HL-60 (cell line): ENCODE measurements around the gene ZNF837.

Source experiments
- DNase-seq, 2 experiments: peaks; one replicate each; pipeline ENCODE4 v3.0.0-alpha.2; 2010 to 2020; ENCODE audit warnings: low read depth in 1 of 2, low spot score in 1 of 2
- H3K27ac ChIP-seq: fragments of 250-450 bp; sonication (Bioruptor Pico); replicated peaks from 2 replicates; pipeline ENCODE4 v1.5.1; 2020; ENCODE audit warnings: mild to moderate bottlenecking, moderate library complexity
- H3K27me3 ChIP-seq: fragments of 250-450 bp; sonication (Bioruptor Pico); 2 replicates; pipeline ENCODE4 v1.5.1; 2021; ENCODE audit warnings: mild to moderate bottlenecking, moderate library complexity; ENCODE audit not compliant: insufficient read depth, poor library complexity, severe bottlenecking
- H3K4me3 ChIP-seq: replicated peaks from 2 replicates; pipeline ENCODE4 v1.5.1; 2011; ENCODE audit warnings: mild to moderate bottlenecking, control low read depth, low read length; ENCODE audit not compliant: insufficient read depth
- GABPA ChIP-seq: IDR thresholded peaks from 2 replicates; pipeline ENCODE4 v1.6.1; 2012; ENCODE audit warnings: low read depth
- POLR2AphosphoS5 ChIP-seq: IDR thresholded peaks from 2 replicates; pipeline ENCODE4 v1.6.1; 2012; ENCODE audit warnings: low read depth
- SPI1 ChIP-seq: IDR thresholded peaks from 2 replicates; pipeline ENCODE4 v1.6.1; 2012; ENCODE audit warnings: low read depth, mild to moderate bottlenecking, borderline replicate concordance
- TF ChIP-seq, protein P1 (sequence below): IDR thresholded peaks from 2 replicates; pipeline ENCODE4 v1.6.1; 2012; ENCODE audit warnings: low read depth; ENCODE audit not compliant: insufficient replicate concordance
- TF ChIP-seq, protein P2 (sequence below): IDR thresholded peaks from one replicate; pipeline ENCODE4 v1.5.1; 2011; ENCODE audit warnings: low read length, control low read depth, inconsistent platforms; ENCODE audit not compliant: insufficient read depth

Gene ZNF837

DNA sequence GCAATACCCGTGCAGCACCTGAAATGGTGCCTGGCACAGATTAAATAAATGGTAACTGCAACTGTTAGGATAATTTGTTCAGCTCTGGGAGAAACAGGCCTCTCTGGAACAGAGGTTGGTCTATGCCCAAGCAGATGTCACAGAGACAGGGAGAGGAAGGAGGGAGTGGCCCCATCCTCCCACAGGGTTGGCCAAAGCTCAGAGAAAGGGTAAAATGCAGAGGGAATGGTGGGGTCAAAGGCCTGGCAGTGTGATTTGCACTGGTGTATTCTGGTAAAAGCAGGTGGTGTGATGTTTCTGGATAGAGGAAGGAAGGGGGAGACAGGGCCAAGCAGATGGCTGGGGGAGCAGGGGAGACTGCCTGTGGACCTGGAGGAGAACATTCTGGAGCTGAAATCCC is 44.6 kb downstream of the ZNF837 start:
- no peaks in the 10 kb centered on the region for H3K27me3 ChIP-seq

DNA sequence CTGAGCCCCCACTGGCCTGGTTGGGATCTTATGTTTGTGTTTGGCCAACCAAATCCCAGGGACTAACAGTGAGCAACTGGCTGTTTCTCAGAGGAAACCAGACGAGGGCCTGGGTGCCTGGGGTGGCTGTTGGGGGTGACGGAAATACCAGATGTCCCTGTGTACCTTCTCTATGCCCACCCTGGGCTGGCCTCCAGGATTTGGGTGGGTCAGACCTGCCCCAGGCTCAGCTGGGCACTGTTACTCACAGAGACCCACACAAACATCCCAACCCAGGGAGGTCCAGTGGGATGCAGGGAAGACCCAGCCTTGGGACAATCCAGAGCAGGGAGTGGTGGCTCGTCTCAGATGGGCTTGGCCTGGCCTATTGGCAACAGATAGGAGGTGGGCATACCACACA is 45.2 kb downstream of the ZNF837 start:
- no peak overlapping the region for H3K4me3 ChIP-seq

More for the DNA sequence above, 44.6 kb downstream of the ZNF837 start:
- no peak for DNase-seq
- no peak for TF ChIP-seq POLR2AphosphoS5
- no peak for TF ChIP-seq GABPA
- TF ChIP-seq, protein P1, sequence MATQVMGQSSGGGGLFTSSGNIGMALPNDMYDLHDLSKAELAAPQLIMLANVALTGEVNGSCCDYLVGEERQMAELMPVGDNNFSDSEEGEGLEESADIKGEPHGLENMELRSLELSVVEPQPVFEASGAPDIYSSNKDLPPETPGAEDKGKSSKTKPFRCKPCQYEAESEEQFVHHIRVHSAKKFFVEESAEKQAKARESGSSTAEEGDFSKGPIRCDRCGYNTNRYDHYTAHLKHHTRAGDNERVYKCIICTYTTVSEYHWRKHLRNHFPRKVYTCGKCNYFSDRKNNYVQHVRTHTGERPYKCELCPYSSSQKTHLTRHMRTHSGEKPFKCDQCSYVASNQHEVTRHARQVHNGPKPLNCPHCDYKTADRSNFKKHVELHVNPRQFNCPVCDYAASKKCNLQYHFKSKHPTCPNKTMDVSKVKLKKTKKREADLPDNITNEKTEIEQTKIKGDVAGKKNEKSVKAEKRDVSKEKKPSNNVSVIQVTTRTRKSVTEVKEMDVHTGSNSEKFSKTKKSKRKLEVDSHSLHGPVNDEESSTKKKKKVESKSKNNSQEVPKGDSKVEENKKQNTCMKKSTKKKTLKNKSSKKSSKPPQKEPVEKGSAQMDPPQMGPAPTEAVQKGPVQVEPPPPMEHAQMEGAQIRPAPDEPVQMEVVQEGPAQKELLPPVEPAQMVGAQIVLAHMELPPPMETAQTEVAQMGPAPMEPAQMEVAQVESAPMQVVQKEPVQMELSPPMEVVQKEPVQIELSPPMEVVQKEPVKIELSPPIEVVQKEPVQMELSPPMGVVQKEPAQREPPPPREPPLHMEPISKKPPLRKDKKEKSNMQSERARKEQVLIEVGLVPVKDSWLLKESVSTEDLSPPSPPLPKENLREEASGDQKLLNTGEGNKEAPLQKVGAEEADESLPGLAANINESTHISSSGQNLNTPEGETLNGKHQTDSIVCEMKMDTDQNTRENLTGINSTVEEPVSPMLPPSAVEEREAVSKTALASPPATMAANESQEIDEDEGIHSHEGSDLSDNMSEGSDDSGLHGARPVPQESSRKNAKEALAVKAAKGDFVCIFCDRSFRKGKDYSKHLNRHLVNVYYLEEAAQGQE = no peak
- TF ChIP-seq, protein P2, sequence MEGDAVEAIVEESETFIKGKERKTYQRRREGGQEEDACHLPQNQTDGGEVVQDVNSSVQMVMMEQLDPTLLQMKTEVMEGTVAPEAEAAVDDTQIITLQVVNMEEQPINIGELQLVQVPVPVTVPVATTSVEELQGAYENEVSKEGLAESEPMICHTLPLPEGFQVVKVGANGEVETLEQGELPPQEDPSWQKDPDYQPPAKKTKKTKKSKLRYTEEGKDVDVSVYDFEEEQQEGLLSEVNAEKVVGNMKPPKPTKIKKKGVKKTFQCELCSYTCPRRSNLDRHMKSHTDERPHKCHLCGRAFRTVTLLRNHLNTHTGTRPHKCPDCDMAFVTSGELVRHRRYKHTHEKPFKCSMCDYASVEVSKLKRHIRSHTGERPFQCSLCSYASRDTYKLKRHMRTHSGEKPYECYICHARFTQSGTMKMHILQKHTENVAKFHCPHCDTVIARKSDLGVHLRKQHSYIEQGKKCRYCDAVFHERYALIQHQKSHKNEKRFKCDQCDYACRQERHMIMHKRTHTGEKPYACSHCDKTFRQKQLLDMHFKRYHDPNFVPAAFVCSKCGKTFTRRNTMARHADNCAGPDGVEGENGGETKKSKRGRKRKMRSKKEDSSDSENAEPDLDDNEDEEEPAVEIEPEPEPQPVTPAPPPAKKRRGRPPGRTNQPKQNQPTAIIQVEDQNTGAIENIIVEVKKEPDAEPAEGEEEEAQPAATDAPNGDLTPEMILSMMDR = no peak
- TF ChIP-seq SPI1 = no peak
- Histone ChIP-seq H3K4me3 (no peak overlapping the region), H3K27ac (no peak overlapping the region)

DNA sequence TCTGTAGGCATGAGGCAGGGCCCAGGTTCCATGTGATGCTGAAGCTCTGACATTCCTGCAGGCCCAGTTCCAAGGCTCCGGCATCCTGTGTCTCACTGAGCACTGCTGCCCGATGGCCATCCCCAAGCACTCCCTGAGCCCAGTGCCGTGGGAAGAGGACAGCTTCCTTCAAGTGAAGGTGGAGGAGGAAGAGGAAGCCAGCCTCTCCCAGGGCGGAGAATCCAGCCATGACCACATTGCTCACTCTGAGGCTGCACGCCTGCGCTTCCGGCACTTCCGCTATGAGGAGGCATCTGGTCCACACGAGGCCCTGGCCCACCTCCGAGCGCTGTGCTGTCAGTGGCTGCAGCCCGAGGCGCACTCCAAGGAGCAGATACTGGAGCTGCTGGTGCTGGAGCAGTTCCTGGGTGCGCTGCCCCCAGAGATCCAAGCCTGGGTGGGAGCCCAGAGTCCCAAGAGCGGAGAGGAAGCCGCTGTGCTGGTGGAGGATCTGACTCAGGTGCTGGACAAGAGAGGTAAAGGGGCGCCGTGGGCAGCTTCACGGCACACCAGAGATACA is 46.1 kb downstream of the ZNF837 start:
- no peak overlapping the region for H3K4me3 ChIP-seq
- TF ChIP-seq, protein P2 = no peak
- no peak for TF ChIP-seq POLR2AphosphoS5
- TF ChIP-seq SPI1 = no peak
- no peak for TF ChIP-seq GABPA
- TF ChIP-seq, protein P1 = no peak
- DNase-seq = no peak
- no peak overlapping the region for H3K27ac ChIP-seq
- no peaks in the 10 kb centered on the region for H3K27me3 ChIP-seq

More for the DNA sequence above, 45.2 kb downstream of the ZNF837 start:
- Histone ChIP-seq H3K27me3 (no peaks in the 10 kb centered on the region), H3K27ac (no peak overlapping the region)
- TF ChIP-seq, protein P2 = no peak
- TF ChIP-seq, protein P1 = no peak
- no peak for TF ChIP-seq SPI1
- TF ChIP-seq GABPA = no peak
- TF ChIP-seq POLR2AphosphoS5 = no peak
- DNase-seq = no peak
